ENCODE data around the gene RILP.

The RILP gene

GRCh38 chr17:1648963-1649843 is 463 bp downstream of the RILP start:
- Histone ChIP-seq H3K27ac (ENCODE audit: low read depth, low read length) (peak overlapping the region; percentile 96), H3K9me3 (ENCODE audit: control insufficient read depth in 5 of 5, low read length in 5 of 5) (no peaks in the 10 kb centered on the region), H3K9ac (ENCODE audit: low read length in 5 of 5) (peak overlapping the region in 4 of 5 donors; percentile 73 to 95 (median 82)), H3K36me3 (ENCODE audit: control insufficient read depth in 5 of 5, insufficient read depth in 5 of 5, low read length in 5 of 5) (peaks cover 7 to 58% (median 49%) of the 10 kb centered on the region in 5 donors), H3K27me3 (ENCODE audit: control insufficient read depth in 5 of 5, insufficient read depth in 4 of 5, low read length in 5 of 5) (no peaks in the 10 kb centered on the region), H3K4me1 (ENCODE audit: control insufficient read depth in 5 of 5, insufficient read depth in 5 of 5, low read length in 5 of 5) (peaks cover 17 to 63% (median 54%) of the 10 kb centered on the region in 5 donors), H3K4me3 (ENCODE audit: low read depth in 1 of 5, low read length in 5 of 5) (peak overlapping the region; percentile 66 to 84 (median 74))

GRCh38 chr17:1648173-1648962 is 1.3 kb downstream of the RILP start:
- Histone ChIP-seq H3K27me3 (ENCODE audit: control insufficient read depth in 5 of 5, insufficient read depth in 4 of 5, low read length in 5 of 5) (no peaks in the 10 kb centered on the region), H3K27ac (ENCODE audit: low read depth, low read length) (peak overlapping the region; percentile 65), H3K36me3 (ENCODE audit: control insufficient read depth in 5 of 5, insufficient read depth in 5 of 5, low read length in 5 of 5) (peaks cover 5 to 50% (median 41%) of the 10 kb centered on the region in 5 donors), H3K4me1 (ENCODE audit: control insufficient read depth in 5 of 5, insufficient read depth in 5 of 5, low read length in 5 of 5) (peaks cover 17 to 71% (median 59%) of the 10 kb centered on the region in 5 donors), H3K4me3 (ENCODE audit: low read depth in 1 of 5, low read length in 5 of 5) (peak overlapping the region; percentile 67 to 74 (median 69)), H3K9ac (ENCODE audit: low read length in 5 of 5) (peak overlapping the region in 4 of 5 donors; percentile 1 to 81 (median 68)), H3K9me3 (ENCODE audit: control insufficient read depth in 5 of 5, low read length in 5 of 5) (no peaks in the 10 kb centered on the region)

GRCh38 chr17:1647802-1648171 is 1.9 kb downstream of the RILP start:
- peak overlapping the region; percentile 65 for H3K27ac ChIP-seq (ENCODE audit: low read depth, low read length)
- no peaks in the 10 kb centered on the region for H3K27me3 ChIP-seq (ENCODE audit: control insufficient read depth in 5 of 5, insufficient read depth in 4 of 5, low read length in 5 of 5)
- H3K9me3 ChIP-seq (ENCODE audit: control insufficient read depth in 5 of 5, low read length in 5 of 5): no peaks in the 10 kb centered on the region
- peaks cover 2 to 44% (median 37%) of the 10 kb centered on the region in 5 donors for H3K36me3 ChIP-seq (ENCODE audit: control insufficient read depth in 5 of 5, insufficient read depth in 5 of 5, low read length in 5 of 5)
- H3K4me3 ChIP-seq (ENCODE audit: low read depth in 1 of 5, low read length in 5 of 5): peak overlapping the region; percentile 67 to 74 (median 69)
- peak overlapping the region; percentile 1 to 81 (median 65) for H3K9ac ChIP-seq (ENCODE audit: low read length in 5 of 5)
- H3K4me1 ChIP-seq (ENCODE audit: control insufficient read depth in 5 of 5, insufficient read depth in 5 of 5, low read length in 5 of 5): peaks cover 17 to 73% (median 59%) of the 10 kb centered on the region in 5 donors

GRCh38 chr17:1646199-1646875 is 3.3 kb downstream of the RILP start:
- peaks cover 0 to 30% (median 22%) of the 10 kb centered on the region in 5 donors for H3K36me3 ChIP-seq (ENCODE audit: control insufficient read depth in 5 of 5, insufficient read depth in 5 of 5, low read length in 5 of 5)
- peak overlapping the region; percentile 84 for H3K27ac ChIP-seq (ENCODE audit: low read depth, low read length)
- H3K27me3 ChIP-seq (ENCODE audit: control insufficient read depth in 5 of 5, insufficient read depth in 4 of 5, low read length in 5 of 5): no peaks in the 10 kb centered on the region
- peak overlapping the region in 4 of 5 donors; percentile 34 to 92 (median 76) for H3K9ac ChIP-seq (ENCODE audit: low read length in 5 of 5)
- H3K4me3 ChIP-seq (ENCODE audit: low read depth in 1 of 5, low read length in 5 of 5): peak overlapping the region in 4 of 5 donors; percentile 35 to 85 (median 68)
- H3K9me3 ChIP-seq (ENCODE audit: control insufficient read depth in 5 of 5, low read length in 5 of 5): no peaks in the 10 kb centered on the region
- H3K4me1 ChIP-seq (ENCODE audit: control insufficient read depth in 5 of 5, insufficient read depth in 5 of 5, low read length in 5 of 5): peaks cover 17 to 73% (median 59%) of the 10 kb centered on the region in 5 donors

- Histone ChIP-seq H3K9me3 (ENCODE audit: control insufficient read depth in 5 of 5, low read length in 5 of 5) (no peaks in the 10 kb centered on the region), H3K36me3 (ENCODE audit: control insufficient read depth in 5 of 5, insufficient read depth in 5 of 5, low read length in 5 of 5) (peaks cover 0 to 27% (median 15%) of the 10 kb centered on the region in 5 donors), H3K9ac (ENCODE audit: low read length in 5 of 5) (peak within 1 kb of the TSS; percentile 34 to 92 (median 75)), H3K27ac (ENCODE audit: low read depth, low read length) (peak within 1 kb of the TSS; percentile 84), H3K27me3 (ENCODE audit: control insufficient read depth in 5 of 5, insufficient read depth in 4 of 5, low read length in 5 of 5) (no peaks in the 10 kb centered on the region), H3K4me3 (ENCODE audit: low read depth in 1 of 5, low read length in 5 of 5) (peak within 1 kb of the TSS; percentile 43 to 85 (median 70)), H3K4me1 (ENCODE audit: control insufficient read depth in 5 of 5, insufficient read depth in 5 of 5, low read length in 5 of 5) (peaks cover 12 to 66% (median 55%) of the 10 kb centered on the region in 5 donors)
Measured at GRCh38 chr17:1645207-1646171, 4.2 kb downstream of the RILP start, which contains the start of gene SCARF1. SCARF1 (minus strand) TSS chr17:1645732; CDS start chr17:1645697, 35 bp downstream.

- peaks cover 8 to 57% (median 47%) of the 10 kb centered on the region in 5 donors for H3K4me1 ChIP-seq (ENCODE audit: control insufficient read depth in 5 of 5, insufficient read depth in 5 of 5, low read length in 5 of 5)
Measured at GRCh38 chr17:1644493-1645206, 5.0 kb downstream of the RILP start.

GRCh38 chr17:1643999-1644492 is 5.6 kb downstream of the RILP start:
- peak overlapping the region; percentile 84 for H3K27ac ChIP-seq (ENCODE audit: low read depth, low read length)
- peaks cover 8 to 53% (median 47%) of the 10 kb centered on the region in 5 donors for H3K4me1 ChIP-seq (ENCODE audit: control insufficient read depth in 5 of 5, insufficient read depth in 5 of 5, low read length in 5 of 5)
- H3K9ac ChIP-seq (ENCODE audit: low read length in 5 of 5): peak overlapping the region in 4 of 5 donors; percentile 28 to 92 (median 55)
- H3K36me3 ChIP-seq (ENCODE audit: control insufficient read depth in 5 of 5, insufficient read depth in 5 of 5, low read length in 5 of 5): peaks cover 0 to 36% (median 18%) of the 10 kb centered on the region in 5 donors
- H3K4me3 ChIP-seq (ENCODE audit: low read depth in 1 of 5, low read length in 5 of 5): peak overlapping the region; percentile 51 to 85 (median 68)
- H3K27me3 ChIP-seq (ENCODE audit: control insufficient read depth in 5 of 5, insufficient read depth in 4 of 5, low read length in 5 of 5): no peaks in the 10 kb centered on the region
- no peaks in the 10 kb centered on the region for H3K9me3 ChIP-seq (ENCODE audit: control insufficient read depth in 5 of 5, low read length in 5 of 5)

More at GRCh38 chr17:1644493-1645206, 5.0 kb downstream of the RILP start:
- Histone ChIP-seq H3K27me3 (ENCODE audit: control insufficient read depth in 5 of 5, insufficient read depth in 4 of 5, low read length in 5 of 5) (no peaks in the 10 kb centered on the region), H3K9ac (ENCODE audit: low read length in 5 of 5) (peak overlapping the region in 4 of 5 donors; percentile 38 to 92 (median 76)), H3K27ac (ENCODE audit: low read depth, low read length) (peak overlapping the region; percentile 84), H3K9me3 (ENCODE audit: control insufficient read depth in 5 of 5, low read length in 5 of 5) (no peaks in the 10 kb centered on the region), H3K36me3 (ENCODE audit: control insufficient read depth in 5 of 5, insufficient read depth in 5 of 5, low read length in 5 of 5) (peaks cover 0 to 31% (median 15%) of the 10 kb centered on the region in 5 donors), H3K4me3 (ENCODE audit: low read depth in 1 of 5, low read length in 5 of 5) (peak overlapping the region; percentile 43 to 85 (median 70))

- Histone ChIP-seq H3K4me3 (ENCODE audit: low read depth in 1 of 5, low read length in 5 of 5) (peak overlapping the region in 4 of 5 donors; percentile 67 to 85 (median 69)), H3K36me3 (ENCODE audit: control insufficient read depth in 5 of 5, insufficient read depth in 5 of 5, low read length in 5 of 5) (peaks cover 0 to 39% (median 20%) of the 10 kb centered on the region in 5 donors), H3K27ac (ENCODE audit: low read depth, low read length) (peak overlapping the region; percentile 84), H3K9ac (ENCODE audit: low read length in 5 of 5) (peak overlapping the region in 4 of 5 donors; percentile 28 to 92 (median 55)), H3K9me3 (ENCODE audit: control insufficient read depth in 5 of 5, low read length in 5 of 5) (no peaks in the 10 kb centered on the region), H3K4me1 (ENCODE audit: control insufficient read depth in 5 of 5, insufficient read depth in 5 of 5, low read length in 5 of 5) (peaks cover 8 to 51% (median 44%) of the 10 kb centered on the region in 5 donors), H3K27me3 (ENCODE audit: control insufficient read depth in 5 of 5, insufficient read depth in 4 of 5, low read length in 5 of 5) (no peaks in the 10 kb centered on the region)
Measured at GRCh38 chr17:1643293-1643998, 6.2 kb downstream of the RILP start.
